IPS-NIHi11 (cell line): Measurements from ENCODE around the gene CCL25.
"Not testable (repeated sequence)": the region's sequence is repeated elsewhere in the genome, so short reads cannot be mapped to it uniquely, and the experiment has no call there.

Experiments
- DNase-seq: peaks from one replicate; pipeline ENCODE4 v3.0.0; 2012; ENCODE audit warnings: mixed read lengths, low spot score

Gene CCL25

GRCh38 chr19:8085598-8086408, 33.2 kb downstream of the CCL25 start:
- DNase-seq: peak; percentile 73

GRCh38 chr19:8086849-8087248, 34.3 kb downstream of the CCL25 start:
- no peak for DNase-seq

DNA sequence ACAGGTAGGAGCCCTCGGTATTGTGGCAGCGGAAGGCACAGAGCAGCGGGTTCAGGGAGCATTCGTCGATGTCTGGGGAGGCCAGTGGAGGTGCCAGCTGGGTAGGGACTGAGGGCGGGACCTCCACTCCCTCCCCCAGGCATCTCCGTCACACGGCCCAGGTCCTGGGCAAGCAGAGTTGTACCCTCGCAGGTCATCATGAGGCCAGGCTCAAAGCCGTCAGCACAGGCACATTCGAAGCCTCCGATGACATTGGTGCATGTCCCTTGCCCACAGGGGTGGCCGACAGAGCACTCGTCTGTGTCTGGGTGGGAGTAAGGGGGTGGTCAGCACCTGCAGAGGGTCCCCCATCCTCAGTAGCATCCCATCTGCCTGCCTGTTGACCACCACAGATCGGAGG, 35.3 kb downstream of the CCL25 start:
- DNase-seq: no peak

GRCh38 chr19:8088752-8089663, 36.4 kb downstream of the CCL25 start:
- no peak for DNase-seq

DNA sequence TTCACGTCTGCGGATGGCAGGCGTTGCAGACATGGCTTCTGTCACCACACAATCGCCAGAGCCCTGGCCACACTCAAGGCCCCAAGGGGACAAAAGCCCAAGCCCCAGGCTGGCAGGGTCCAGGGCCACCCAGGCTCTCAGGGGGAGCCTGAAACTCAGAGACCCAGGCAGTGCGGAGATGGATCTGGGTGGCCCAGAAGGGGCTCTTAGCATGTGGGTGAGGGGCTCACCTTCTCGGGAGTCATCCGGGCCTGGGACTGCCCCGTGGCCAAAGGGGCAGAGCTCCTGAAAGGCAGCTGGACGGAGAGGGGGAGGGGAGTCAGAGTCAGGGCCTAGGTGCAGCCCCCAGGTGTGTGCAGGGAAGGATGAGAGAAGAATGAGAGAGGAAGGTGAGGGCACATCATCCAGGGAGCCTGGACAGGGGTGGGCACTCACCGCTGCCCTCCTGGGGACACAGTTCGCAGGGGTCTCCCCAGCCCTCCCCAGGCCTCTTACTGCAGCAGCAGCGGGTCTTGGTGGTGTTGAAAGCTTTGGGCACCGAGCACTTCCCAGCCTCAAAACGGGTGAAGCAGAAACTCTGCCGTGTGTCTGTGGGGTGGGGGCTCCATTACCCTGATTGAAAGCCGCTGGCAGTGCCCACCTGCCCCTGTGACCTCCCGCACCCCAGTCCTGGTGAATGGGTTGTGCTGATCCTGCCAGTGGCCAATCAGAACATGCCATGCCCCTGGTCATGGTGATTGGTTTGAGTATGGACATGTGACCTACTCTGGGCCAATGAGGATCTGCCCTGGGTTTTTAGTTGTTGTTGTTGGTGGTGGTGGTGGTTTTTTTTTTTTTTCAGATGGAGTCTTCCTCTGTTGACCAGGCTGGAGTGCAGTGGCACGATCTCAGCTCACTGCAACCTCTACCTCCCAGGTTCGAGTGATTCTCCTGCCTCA, 37.4 kb downstream of the CCL25 start:
- DNase-seq: no peak

GRCh38 chr19:8090950-8091349, 38.4 kb downstream of the CCL25 start:
- DNase-seq: no peak

GRCh38 chr19:8093740-8094139, 41.2 kb downstream of the CCL25 start:
- no peak for DNase-seq

DNA sequence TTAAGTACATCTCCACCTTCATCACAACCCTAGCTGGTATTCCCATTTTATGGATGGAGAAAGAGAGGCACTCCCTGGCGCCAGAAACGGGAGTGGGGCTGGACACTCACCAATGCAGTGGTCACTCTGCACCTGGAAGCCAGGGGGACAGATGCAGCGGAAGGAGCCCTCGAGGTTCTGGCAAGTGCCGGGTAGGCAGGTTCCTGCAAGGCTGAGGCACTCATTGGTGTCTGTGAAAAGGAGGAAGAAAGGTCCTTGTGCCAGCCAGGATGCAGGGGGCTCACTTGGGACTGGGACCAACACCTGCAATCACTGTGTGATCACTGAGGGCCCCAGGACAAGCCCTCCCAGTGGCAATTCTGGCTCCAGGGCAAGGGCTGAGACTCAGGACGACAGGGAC, 41.8 kb downstream of the CCL25 start:
- DNase-seq: no peak

GRCh38 chr19:8095354-8095886, 42.9 kb downstream of the CCL25 start:
- no peak for DNase-seq

DNA sequence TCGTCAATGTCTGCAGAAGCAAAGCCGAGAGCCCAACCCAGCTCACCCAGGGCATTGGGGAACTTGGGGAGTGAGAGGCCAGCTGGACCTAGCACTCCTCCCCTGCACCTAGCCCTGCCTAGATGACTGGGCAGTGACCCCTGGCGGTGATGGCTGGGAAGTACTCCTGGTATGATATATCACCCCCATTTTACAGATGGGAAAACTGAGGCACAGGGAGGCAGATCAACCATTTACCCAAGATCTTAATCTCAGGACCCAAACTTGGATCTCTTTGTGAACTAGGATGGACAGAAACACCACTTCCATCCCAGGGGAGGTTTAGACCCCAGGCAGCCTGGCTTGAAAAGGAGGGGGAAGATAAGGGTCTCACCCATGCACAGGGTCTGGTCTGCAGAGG, 43.5 kb downstream of the CCL25 start:
- DNase-seq: no peak

DNA sequence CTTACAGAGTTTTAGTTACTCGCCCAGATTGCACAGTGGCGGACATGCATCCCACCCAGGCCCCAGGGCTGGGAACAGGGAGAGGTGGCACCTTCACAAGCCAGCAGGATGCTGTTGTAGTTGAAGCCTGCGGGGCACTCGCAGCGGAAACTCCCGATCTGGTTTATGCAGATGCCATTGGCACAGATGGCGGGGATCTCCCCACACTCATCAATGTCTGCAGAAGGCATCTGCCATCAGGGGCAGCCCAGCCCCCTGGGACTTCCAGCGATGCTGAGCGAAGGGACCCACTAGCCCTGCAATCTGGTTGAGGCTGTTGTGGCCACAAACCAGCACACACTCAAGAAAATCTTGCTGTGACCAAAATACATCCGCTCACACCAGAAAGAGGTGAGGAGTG, 44.6 kb downstream of the CCL25 start:
- no peak for DNase-seq

- no peak for DNase-seq
Measured at GRCh38 chr19:8097681-8098567, 45.4 kb downstream of the CCL25 start.

GRCh38 chr19:8101311-8101710, 48.8 kb downstream of the CCL25 start:
- no peak for DNase-seq

DNA sequence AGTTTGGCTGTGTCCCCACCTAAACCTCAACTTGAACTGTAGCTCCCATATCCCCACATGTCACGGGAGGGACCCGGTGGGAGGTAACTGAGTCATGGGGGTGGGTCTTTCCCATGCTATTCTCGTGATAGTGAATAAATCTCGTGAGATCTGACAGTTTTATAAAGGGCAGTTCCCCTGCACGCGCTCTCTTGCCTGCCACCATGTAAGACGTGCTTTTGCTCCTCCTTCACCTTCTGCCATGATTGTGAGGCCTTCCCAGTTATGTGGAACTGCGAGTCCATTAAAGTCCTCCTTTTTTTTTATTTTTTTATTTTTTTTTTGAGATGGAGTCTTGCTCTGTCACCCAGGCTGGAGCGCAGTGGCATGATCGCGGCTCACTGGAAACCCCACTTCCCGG, 49.4 kb downstream of the CCL25 start:
- not testable (repeated sequence) for DNase-seq

DNA sequence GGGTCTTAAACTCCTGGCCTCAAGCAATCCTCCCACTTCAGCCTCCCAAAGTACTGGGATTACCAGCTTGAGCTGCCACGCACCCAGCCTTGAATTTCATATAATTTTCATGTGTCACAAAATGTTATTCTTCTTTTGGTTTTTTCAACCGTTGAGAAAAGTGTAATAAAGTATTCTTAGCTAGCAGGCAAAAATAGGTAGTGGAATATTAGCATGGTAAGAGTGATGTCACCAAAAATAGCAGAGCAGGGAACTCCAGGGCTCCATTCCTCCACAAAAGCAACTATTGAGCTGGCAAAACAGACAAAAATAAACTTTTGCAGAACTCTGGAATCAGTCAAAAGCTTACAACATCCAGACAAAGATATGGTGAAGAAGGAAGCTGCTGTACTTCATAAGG, 52.9 kb downstream of the CCL25 start:
- DNase-seq: no peak

- no peak for DNase-seq
Measured at GRCh38 chr19:8107301-8107903, 54.8 kb downstream of the CCL25 start.

GRCh38 chr19:8108560-8109445, 56.2 kb downstream of the CCL25 start:
- no peak for DNase-seq

GRCh38 chr19:8109455-8109854, 56.9 kb downstream of the CCL25 start:
- no peak for DNase-seq
